Measurements from ENCODE around the gene DHRSX.
"Not testable (repeated sequence)": the region's sequence is repeated elsewhere in the genome, so short reads cannot be mapped to it uniquely, and the experiment has no call there.

GRCh38 chrX:2350703-2351102 is 150.1 kb downstream of the DHRSX start:
- TF ChIP-seq POLR2A, CTCF (IDR thresholded peaks at IDR 0.05): not testable (repeated sequence)

Measured in breast epithelium (tissue), 3 donors.